Hepatic stellate cell (primary cell): ENCODE results near the gene ADISSP.

Experiments
- DNase-seq: peaks from one replicate; pipeline ENCODE4 v3.0.0; 2011; ENCODE audit warnings: low spot score

The ADISSP gene

DNA sequence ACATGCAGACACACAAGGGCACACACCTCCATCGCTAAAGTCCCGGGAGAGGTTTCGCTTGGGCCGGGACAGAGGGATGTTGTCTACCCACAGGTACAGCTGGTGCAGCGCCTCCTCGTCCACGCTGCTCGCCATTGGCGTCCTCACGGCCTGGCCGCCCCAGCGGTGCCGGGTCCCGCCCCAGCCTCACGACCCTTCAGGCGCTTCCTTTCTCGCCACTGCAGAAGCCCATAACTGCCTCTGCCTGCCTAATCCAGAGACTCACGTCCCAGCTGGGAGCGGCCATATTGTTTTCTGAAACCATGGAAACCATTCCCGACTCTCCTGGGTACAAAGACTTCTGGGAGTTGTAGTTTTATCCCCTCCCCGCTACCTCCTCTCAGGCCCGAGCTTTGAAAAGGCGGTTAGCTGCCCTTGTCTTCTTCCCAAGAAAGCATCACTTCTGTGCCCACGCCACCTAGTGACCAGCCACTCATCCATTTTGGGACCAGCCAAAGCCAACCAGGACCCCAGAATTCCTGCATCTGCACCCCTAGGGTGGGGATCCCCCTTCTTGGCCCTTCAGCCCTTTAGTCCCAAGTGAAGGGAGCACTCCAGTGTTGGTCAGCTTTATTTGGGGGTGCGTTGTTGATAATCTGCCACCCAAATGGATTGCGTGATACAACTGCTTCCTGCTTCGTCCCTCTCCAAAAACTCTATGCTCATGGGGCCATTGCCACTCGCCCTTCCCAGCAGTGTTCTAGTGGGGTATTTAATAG lies 13.8 kb upstream of the ADISSP start, which contains the start of gene SPEF1:
TSS of gene SPEF1 (minus strand) at position 296 of the 758 bp plus-strand sequence. CDS start at position 135, 161 bp downstream.
- DNase-seq, result peak; percentile 99

DNA sequence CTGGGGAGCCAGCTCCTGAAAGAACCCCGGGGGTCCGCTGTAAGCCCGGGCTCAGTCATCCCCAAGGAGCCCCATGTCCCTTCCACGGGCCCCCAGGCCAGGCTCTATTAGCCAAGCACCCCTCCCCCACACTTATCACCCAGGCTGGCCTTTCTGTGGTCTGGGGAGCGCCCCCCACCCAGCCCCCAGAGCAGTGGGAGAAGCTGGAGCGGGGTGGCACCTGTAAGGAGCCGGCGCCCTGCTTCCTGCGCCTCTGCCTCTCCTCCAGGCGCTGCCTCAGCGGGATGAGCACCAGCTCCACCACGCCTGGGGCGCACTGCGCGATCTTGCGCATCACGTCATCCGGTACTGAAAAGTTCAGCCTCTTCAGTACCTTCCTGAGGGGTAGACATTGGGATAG lies 11.4 kb upstream of the ADISSP start:
- no peak for DNase-seq

DNA sequence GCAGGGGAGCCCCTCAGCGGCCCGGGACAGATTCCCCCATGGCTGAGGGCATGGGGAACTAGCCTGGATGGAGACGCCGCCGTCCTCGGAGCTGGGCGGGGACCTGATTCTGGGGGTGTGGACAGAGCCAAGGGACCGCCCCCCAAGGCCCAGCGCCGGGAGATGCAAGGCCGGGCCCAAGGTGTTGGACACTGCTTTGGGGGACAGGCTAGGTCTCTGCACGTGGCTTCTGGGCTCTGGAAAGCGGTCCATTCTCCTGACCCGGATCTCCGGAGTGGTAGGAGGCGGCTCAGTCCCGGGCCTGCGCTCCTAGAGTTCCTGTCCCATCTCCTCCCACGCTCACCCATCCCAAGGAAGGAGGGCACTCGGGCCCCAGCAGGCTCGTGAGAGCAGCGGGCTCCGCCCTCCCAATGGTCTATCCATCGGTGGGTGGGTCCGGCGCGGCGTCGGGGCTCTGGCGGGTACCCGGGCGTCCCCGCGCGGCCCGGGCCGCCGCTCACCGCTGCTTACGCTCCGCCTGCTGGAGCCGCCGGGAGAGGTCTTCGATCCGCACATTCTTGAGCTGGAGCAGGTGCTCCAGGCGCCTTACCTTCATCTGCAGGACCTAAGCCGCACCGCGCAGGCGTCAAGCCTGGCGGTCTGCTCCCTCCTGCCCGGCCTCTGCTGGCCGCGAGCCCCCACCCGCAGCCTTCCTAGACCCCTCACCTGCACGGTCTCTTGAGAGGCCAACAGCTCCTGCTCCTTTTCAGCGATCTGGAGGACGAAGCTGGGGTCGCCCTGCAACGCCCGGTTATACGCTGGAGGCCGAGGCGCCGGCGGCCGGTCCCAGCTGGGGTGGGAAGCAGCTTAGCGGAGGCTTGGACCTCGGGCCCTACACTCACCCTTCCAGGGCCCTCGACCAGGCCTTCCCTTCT lies 10.4 kb upstream of the ADISSP start:
- peak; percentile 85 for DNase-seq

DNA sequence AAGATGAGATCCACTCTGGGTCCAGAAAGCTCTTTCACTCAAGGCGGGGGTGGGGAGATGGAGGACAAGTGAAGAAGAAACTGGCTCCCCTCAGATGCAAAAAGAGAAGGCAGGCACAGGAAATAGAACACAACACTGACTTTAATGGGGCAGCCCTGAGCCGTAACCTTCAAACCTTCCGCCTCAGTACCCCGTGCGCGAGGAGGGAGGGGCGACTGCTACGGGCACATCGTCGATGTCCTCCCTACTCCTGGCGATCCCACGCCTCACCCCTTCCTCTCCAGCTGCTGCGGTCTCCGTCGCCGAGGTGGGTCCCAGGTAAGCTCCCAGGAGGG lies 9.8 kb upstream of the ADISSP start:
- no peak for DNase-seq

DNA sequence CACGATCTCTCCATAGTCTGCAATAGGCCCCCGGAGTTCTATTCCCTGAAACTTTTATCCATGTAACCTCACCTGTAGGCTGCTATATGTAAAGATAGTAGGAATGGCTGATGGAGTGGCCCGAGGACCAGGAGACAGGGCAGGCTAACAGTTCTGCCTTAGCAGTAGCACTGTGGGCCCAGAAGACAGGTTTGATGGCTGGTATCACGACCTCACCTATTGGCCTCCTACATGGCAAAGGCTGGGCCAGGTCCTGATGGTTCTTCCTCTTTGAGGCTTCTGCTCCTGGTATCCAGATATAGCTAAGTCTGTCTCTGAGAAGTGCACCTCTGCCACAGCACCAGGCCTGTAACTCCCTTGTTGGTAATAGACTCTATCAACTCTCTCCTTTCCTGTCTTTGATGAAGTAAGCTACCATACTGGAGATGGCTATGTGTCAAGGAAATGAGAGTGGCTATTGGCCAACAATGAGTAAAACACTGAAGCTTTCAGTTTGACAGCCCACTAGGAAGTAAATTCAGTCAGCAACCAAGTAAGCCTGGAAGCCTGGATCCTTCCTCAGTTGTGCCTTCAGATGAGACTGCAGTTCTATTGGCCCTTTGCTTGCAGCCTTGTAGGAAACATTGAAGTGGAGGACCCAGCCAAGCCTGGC lies 8.0 kb upstream of the ADISSP start:
- no peak for DNase-seq

DNA sequence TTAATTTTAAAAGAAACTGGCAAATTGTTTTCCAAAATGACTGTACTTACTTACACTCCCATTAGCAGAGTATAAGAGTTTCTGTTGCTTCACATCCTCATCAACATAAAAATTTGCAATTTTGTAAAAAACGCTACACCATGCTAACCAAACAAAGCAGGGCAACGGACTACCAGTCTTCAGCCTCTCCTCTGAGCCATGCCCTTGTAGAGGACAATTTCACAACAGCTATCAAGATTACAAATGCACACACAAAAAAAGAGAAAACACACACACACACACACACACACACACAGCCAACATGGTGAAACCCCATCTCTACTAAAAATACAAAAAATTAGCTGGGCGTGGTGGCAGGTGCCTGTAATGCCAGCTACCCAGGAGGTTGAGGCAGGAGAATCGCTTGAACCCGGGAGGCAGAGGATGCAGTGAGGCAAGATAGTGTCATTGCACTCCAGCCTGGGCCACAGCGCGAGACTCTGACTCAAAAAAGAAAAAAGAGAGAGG lies 4.1 kb upstream of the ADISSP start:
- DNase-seq, result no peak

DNA sequence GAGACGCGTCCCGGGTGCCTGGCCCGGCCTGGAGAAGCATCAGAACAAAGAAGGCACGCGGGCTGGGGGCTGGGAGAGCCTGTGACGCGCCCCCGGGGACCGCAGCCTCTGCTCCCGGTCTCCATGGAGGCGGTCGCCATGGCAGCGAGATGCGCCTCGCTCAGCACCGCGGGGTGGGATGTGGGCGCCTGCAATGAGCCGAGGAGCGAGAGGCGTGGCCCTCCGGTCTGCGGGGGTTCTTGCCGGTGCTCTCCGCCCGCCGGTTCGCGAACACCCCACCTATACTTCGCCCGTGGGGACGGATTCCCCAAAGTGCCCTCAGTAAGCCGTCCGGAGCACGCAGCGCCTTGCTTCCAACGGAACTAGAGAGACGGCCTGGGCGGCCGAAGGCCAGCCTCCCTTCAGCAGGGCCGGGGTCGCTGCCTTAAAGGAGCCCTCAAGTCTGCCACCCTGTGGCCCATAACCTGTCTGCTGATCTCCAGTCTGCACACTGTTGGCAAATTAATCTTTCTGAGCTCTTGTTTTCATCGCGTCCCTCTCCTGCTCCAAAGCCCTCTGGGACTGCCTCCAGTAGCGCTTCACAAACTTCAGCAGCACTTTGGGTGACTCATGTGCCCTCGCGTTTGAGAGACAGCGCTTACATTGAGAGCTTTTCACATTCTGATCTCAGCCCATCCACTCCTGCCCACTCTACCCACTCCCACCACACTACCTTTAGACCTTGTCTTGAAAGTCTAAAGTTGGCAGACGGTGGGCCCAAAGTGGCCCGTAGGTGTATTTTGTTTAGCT lies 983 bp upstream of the ADISSP start:
- DNase-seq, result peak; percentile 81

DNA sequence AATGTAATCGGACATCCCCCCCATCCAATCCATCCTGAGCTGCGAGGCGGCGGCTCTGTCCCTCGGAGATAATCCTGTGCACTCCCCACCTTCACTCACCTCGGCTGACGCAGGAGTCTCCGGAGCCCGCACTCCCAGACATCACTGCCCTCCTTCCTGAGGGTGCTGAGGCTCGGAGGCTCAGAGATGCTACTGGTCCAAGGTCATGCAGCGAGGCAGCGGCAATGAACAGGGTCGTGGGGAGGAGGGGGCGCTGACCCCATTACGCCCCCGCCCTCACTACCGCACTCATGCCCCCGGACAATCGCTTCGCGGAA lies 485 bp downstream of the ADISSP start:
- DNase-seq, result no peak

DNA sequence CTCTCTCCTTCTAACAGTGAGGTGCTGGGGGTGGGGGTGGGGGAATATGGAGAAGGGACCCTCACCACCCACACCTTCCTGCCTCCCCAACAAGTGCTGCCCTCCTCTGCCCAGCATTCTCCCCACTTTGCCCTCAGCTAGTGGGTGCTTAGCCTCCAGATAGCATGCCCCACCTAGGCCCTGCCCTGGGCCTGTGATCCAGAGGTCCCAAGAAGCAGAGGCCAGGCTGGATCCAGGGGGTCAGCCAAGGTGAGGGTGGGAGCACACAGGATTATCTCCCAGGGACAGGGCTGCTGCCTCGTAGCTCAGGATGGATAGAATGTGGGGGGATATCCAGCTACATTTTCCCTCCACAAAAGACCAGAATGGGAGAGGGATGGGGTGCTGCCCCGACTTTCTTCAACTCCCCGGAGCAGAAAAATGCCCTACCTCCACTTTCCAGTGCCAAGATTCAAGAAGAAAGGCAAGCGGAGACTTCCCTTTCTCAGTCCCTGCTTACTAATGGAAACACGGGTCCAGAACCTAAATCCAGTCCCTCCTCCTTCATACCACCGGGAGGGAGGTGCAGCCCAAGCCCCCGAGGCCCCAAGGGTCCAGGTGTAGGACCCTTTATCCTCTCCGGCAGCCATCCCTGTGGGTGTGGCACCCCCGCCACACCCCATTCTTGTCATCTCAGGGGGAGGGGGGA lies 987 bp downstream of the ADISSP start:
- DNase-seq, result no peak

DNA sequence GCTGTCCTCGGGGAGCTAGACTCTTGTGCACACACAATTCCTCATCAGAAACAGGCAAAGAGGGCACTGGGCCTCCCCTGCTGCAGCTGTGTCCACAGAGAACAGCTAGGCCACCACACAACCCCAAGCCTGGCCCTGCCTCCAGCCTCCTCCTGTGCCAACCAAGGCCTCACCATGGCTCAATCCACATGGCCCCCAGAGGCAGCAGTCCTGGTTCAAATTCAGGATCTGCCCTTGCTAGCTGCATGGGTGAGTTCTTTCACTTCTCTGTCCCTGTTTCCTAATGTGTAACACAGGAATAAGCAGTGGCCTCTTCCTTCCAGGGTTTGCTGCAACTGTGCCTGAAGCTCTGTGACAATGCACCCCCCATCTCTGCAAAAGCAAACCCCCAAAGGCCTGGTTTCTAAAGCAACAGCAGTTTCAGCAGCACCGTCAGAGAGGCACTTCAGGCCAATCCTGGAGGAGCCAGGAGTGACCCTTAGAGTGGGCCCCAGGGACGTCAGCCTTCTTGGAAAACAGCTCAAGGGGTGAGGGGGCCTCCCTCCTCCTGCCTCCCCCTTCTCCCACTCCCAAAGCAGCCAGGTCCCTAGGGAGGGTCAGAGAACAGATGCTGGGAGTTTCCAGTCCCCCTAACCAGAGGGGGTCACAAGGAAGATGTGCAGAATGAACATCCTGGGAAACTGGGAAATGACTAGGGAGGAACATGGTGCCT lies 2.2 kb downstream of the ADISSP start:
- no peak for DNase-seq

DNA sequence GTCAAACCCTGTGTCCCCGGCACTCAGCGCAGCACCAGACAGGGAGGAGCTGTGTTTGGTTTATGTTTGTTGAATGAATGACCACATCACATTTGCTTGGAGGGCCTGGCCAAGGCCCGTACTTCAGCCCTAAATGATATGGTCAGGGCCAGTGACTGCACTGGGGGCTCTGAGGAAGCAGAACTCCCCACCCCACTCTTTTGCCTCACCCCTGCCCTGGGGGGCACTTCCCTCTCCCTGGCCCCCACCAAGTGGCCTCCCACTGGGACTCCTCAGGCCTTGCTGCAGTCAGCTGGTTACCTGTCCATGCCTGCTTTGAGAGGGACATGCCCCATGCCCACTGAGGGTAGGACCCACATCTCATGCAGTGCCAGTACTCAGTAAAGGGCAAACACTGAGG lies 2.9 kb downstream of the ADISSP start:
- DNase-seq, result no peak

DNA sequence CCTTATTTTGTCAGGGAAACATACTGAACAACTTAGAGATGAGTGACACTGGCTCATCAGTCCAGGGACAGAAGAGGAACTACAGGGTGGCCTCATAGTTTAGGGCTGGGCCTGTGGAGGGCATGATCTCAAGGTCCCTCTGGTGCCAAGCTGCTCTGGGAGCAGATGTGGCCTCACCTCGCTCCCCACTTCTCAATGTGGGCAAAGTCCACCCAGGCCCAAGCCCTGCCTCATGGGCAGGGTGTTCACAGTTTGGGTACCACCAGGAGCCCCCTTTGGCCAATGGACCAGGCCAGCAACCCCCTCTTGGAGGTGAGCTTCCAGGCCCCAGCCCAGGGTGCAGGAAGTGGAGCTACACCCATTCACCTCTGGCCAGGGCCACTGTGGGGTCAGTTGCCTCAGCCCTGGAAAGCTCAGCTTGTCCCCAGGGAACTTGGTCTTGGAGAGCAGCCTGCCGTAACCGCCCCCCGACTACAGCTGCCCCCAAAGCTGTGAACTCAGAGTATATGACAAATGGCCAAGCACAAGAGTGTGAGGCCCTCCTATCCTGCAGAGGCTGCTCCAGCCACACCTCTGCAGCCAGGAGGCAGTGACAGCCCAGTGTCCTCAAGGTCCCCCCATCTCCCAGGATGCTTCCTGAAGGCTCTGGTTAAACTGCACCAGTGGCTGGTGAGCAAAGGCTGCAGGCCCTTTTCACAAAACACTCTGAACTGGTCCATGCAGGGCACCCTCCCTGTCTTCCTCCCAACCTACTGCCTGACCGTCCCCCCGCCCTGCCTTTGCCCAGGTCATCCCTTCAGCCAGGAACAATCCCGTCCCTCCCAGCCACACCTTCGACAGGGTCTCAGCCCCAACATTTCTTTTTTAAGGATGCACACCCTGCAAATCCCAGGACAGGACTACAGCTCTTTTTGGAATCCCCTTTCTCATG lies 3.6 kb downstream of the ADISSP start:
- no peak for DNase-seq

DNA sequence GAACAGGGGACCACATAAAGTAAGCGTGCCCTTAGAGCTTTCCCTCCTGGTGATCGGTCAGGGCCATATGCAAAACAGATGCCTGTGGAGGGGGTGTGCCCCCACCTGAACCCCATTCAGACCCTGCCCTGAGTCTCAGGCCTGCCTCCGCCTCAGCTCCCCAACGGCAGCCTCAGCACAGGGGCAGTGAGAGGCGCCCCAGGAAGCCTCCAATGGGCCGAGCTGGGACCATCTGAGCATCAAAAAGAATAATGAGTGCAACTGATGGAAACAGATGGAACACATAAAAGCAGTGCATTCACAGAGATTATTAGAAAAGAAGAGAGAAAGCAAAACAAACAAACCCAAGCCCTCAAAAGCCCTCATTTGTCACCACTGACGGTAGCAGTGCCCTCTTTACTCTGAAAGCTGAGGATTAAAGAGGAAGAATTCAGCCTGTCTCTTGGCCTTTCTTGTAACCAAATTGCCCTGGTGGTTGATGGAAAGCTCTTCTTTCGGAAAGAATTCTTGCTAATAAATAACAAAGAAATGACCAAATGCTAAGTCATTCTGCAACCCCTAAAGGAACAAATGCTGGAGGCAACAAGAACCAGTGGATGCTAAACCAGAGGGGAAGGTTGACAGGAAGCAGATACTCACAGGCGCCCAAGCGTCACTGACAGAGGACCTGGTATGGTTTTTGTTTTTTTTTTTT lies 6.8 kb downstream of the ADISSP start:
- DNase-seq, result no peak

DNA sequence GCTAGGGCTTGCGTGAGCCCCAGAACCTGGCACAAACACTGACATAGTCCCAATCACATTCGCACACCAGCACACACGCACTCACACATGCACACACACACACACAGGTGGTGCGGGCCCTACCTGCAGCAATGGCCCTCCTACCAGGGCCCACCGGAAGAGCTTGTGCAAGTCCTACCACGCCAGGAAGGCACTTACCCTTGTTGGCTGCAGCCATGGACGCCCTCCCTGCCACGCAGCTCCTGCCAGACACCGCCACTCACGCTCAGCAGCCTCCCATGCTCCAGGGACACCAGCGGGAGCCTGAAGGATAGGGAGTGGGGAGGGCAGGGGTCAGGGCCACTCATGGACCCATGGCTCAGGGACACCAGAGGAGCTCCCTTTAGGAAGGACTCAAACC lies 7.7 kb downstream of the ADISSP start:
- DNase-seq, result no peak

DNA sequence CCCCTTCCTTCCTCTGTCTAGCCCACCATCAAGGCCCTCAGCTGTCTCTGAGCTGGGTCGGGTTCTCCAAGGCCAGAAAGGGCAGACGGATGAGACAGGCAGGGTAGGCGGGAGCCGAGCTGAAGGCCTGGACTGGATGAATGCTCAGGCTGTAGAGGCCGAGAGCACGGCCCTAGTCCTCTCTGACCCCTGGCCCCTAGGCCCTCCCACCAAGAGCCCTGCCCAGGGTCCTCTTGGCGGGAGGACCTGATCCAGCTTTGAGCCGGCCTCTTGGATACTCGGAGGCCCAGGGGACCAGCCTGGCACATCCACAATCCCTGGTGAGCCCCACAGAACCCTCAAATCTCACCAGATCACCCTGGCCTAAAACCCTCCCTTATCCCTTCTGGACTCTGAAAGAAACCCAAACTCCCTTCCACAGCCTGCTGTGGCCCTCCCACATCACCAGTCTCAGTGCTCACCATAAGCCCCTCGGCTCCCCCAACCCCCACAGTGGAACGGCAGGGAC lies 8.2 kb downstream of the ADISSP start:
- DNase-seq, result no peak

DNA sequence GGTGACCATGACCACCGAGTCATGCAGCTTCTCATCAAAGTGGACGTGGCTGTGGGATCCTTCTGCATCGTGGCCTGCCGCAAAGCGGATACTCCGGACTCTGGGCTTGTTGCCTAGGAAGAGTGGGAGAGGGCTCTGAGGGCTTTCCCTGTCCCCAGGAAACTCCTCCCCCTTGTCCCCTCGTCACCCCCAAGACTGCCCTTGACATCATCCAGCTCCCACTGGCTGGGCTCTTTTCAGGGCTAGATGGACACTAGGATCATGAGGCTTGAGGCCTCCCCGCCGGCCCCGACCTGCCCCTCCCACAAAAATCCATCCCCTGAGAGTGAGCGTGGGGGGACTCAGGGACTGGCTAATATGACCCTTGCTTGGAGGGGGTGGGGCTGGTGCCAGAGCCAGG lies 9.0 kb downstream of the ADISSP start:
- DNase-seq, result no peak

DNA sequence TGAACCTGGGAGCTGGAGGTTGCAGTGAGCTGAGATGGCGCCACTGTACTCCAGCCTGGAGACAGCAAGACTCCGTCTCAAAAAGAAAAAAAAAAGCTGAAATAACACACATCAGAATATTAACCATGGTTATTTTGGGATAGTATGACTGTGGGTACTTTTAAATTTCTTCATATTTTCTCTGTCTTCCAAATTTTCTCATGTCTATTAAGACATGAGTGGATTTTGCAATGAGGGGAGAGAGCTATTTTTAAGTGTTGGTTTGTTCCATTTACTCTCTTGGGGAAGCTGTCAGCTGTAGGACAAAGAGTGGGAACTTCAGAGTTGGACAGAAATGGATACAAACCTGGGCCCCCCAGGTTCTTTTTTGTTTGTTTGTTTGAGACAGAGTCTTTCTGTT lies 10.3 kb downstream of the ADISSP start:
- DNase-seq, result no peak

DNA sequence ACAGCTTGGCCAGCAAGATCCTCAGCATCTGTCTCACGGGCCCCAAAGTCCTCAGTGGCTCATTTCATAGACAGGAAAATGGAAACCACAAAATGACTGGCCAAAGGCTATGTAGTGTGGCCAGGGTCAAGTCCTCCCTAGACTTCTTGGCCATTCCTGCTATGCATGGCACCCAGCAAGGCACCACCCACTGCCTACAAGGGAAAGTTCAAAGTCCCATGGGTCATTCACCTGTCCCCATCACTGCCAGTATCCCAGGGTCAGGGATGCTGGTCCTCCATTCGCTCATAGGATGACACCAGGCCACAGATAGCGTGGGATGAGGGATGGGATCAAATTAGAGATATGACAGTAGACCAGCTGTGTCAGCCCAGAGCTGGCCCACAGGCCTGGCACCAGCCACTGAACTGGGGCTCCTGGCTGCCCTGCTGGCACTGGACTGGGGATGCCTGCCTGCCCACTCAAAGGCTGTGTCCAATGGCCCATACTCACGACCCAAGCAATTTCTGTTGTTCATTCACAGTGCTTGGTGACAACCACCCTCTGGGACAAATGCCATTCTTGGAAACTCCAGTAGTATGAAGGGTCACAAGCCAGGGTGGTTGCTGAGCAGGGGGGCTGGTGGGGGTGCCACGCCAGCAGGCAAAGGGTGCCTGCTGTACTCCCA lies 11.6 kb downstream of the ADISSP start:
- no peak for DNase-seq
